ENCODE measurements around the gene ERICH3. TPM values are rescaled to one million over a fixed set of nuclear protein-coding genes. Genes with fewer than 3 reads are reported as not detected.

The ERICH3 gene
- polyA plus RNA-seq, 1 donor from 2014 or later, result 0.27 TPM

- H4K20me1 ChIP-seq (ENCODE audit: insufficient read depth), result no peaks in the 10 kb centered on the region
- H2AFZ ChIP-seq (ENCODE audit: low read depth, low read length), result no peak overlapping the region
- H3K27ac ChIP-seq (ENCODE audit: low read length), result no peak overlapping the region
- no peak overlapping the region for H3K9ac ChIP-seq (ENCODE audit: low read length)
- H3K4me3 ChIP-seq (ENCODE audit: low read length), result no peak overlapping the region
- H3F3A ChIP-seq (ENCODE audit: insufficient read depth, low read length, poor library complexity, severe bottlenecking), result no peaks in the 10 kb centered on the region
- H3K4me2 ChIP-seq (ENCODE audit: low read length), result no peak overlapping the region
- H3K9me3 ChIP-seq (ENCODE audit: low read length), result no peaks in the 10 kb centered on the region
- TF ChIP-seq MXI1 (conservative IDR thresholded peaks at IDR 0.05; ENCODE audit: poor library complexity, severe bottlenecking) (no peak), REST (IDR thresholded peaks at IDR 0.05; ENCODE audit: borderline replicate concordance) (no peak), RAD21 (conservative IDR thresholded peaks at IDR 0.05) (no peak), TAF1 (IDR thresholded peaks at IDR 0.05; ENCODE audit: low read depth) (no peak), POLR2AphosphoS5 (IDR thresholded peaks at IDR 0.05) (no peak), SMC3 (conservative IDR thresholded peaks at IDR 0.05; ENCODE audit: poor library complexity) (no peak), CTCF (IDR thresholded peaks at IDR 0.05; ENCODE audit: poor library complexity, severe bottlenecking) (no peak), EZH2 (IDR thresholded peaks at IDR 0.05; ENCODE audit: borderline replicate concordance, insufficient read depth, low read length, poor library complexity, severe bottlenecking) (no peak), EP300 (conservative IDR thresholded peaks at IDR 0.05; ENCODE audit: poor library complexity, severe bottlenecking) (no peak)
- no peaks in the 10 kb centered on the region for H3K9me2 ChIP-seq (ENCODE audit: insufficient read depth, low read length)
- no peaks in the 10 kb centered on the region for H3K27me3 ChIP-seq (ENCODE audit: insufficient read depth, low read depth, low read length)
- H3K79me2 ChIP-seq (replicated peaks; ENCODE audit: insufficient read depth, low read length), result no peaks in the 10 kb centered on the region
- no peaks in the 10 kb centered on the region for H3K36me3 ChIP-seq (ENCODE audit: insufficient read depth, low read length)
These were observed 8.3 kb upstream of the ERICH3 start for GRCh38 chr1:74681851-74682250.

GRCh38 chr1:74681449-74681848, 7.9 kb upstream of the ERICH3 start:
- H3K79me2 ChIP-seq (replicated peaks; ENCODE audit: insufficient read depth, low read length), result no peaks in the 10 kb centered on the region
- H3K4me3 ChIP-seq (ENCODE audit: low read length), result no peak overlapping the region
- no peaks in the 10 kb centered on the region for H3K9me2 ChIP-seq (ENCODE audit: insufficient read depth, low read length)
- H4K20me1 ChIP-seq (ENCODE audit: insufficient read depth), result no peaks in the 10 kb centered on the region
- H3K4me2 ChIP-seq (ENCODE audit: low read length), result no peak overlapping the region
- no peaks in the 10 kb centered on the region for H3F3A ChIP-seq (ENCODE audit: insufficient read depth, low read length, poor library complexity, severe bottlenecking)
- H3K27me3 ChIP-seq (ENCODE audit: insufficient read depth, low read depth, low read length), result no peaks in the 10 kb centered on the region
- TF ChIP-seq SMC3 (conservative IDR thresholded peaks at IDR 0.05; ENCODE audit: poor library complexity), result no peak
- no peak for TF ChIP-seq EZH2 (IDR thresholded peaks at IDR 0.05; ENCODE audit: borderline replicate concordance, insufficient read depth, low read length, poor library complexity, severe bottlenecking)
- no peak for TF ChIP-seq REST (IDR thresholded peaks at IDR 0.05; ENCODE audit: borderline replicate concordance)
- TF ChIP-seq POLR2AphosphoS5 (IDR thresholded peaks at IDR 0.05), result no peak
- TF ChIP-seq MXI1 (conservative IDR thresholded peaks at IDR 0.05; ENCODE audit: poor library complexity, severe bottlenecking), result no peak
- TF ChIP-seq EP300 (conservative IDR thresholded peaks at IDR 0.05; ENCODE audit: poor library complexity, severe bottlenecking), result no peak
- TF ChIP-seq CTCF (IDR thresholded peaks at IDR 0.05; ENCODE audit: poor library complexity, severe bottlenecking), result no peak
- no peak for TF ChIP-seq TAF1 (IDR thresholded peaks at IDR 0.05; ENCODE audit: low read depth)
- H3K9me3 ChIP-seq (ENCODE audit: low read length), result no peaks in the 10 kb centered on the region
- H3K36me3 ChIP-seq (ENCODE audit: insufficient read depth, low read length), result no peaks in the 10 kb centered on the region
- H3K27ac ChIP-seq (ENCODE audit: low read length), result no peak overlapping the region
- H3K9ac ChIP-seq (ENCODE audit: low read length), result no peak overlapping the region
- no peak overlapping the region for H2AFZ ChIP-seq (ENCODE audit: low read depth, low read length)

Measured in neural cell (in vitro differentiated cells).